ENCODE results near the gene FAIM2.

GRCh38 chr12:49863946-49864797, 39.5 kb downstream of the FAIM2 start:
- TF ChIP-seq CTCF (conservative IDR thresholded peaks at IDR 0.05) (no peak), ZFX (IDR thresholded peaks at IDR 0.05) (no peak)

Measured in C4-2B (cell line).